Activated CD4-positive, alpha-beta T cell treated with anti-CD3 and anti-CD28 coated beads, Interleukin-2, amount 10 ng/mL, durations not matched to agents 24 days and 14 days (primary cell): ENCODE measurements around the gene PNLIPRP3. TPM values are rescaled to one million over a fixed set of nuclear protein-coding genes. Genes with fewer than 3 reads are reported as not detected.
"Not testable (repeated sequence)": the region's sequence is repeated elsewhere in the genome, so short reads cannot be mapped to it uniquely, and the experiment has no call there.

Experiments used
- DNase-seq: peaks from one replicate; pipeline ENCODE4 v3.0.0; 2022
- H3K27ac Mint-ChIP-seq: one replicate; pipeline ENCODE4 v1.8.0; 2022; ENCODE audit warnings: mild to moderate bottlenecking, mixed read lengths
- H3K27me3 Mint-ChIP-seq: one replicate; pipeline ENCODE4 v1.8.0; 2022; ENCODE audit warnings: mixed read lengths
- H3K36me3 Mint-ChIP-seq: one replicate; pipeline ENCODE4 v1.8.0; 2022; ENCODE audit warnings: low read depth, mild to moderate bottlenecking, mixed read lengths
- H3K4me1 Mint-ChIP-seq: one replicate; pipeline ENCODE4 v1.8.0; 2021; ENCODE audit warnings: mixed read lengths
- H3K4me3 Mint-ChIP-seq: one replicate; pipeline ENCODE4 v1.8.0; 2022; ENCODE audit warnings: mild to moderate bottlenecking, moderate library complexity, mixed read lengths
- H3K9me3 Mint-ChIP-seq: one replicate; pipeline ENCODE4 v1.8.0; 2021; ENCODE audit warnings: mixed read lengths
- intact Hi-C: fragments of 100-400 bp; cut with micrococcal nuclease; formaldehyde crosslinking; loops from one replicate; pipeline ENCODE4 v1.15.1; 2023
- total RNA-seq: library from RNA; stranded (reverse); gene quantifications from 2 replicates; pipeline ENCODE4 v1.2.3, GENCODE V29; 2022

Gene PNLIPRP3
- not detected in 2 replicates for total RNA-seq

DNA sequence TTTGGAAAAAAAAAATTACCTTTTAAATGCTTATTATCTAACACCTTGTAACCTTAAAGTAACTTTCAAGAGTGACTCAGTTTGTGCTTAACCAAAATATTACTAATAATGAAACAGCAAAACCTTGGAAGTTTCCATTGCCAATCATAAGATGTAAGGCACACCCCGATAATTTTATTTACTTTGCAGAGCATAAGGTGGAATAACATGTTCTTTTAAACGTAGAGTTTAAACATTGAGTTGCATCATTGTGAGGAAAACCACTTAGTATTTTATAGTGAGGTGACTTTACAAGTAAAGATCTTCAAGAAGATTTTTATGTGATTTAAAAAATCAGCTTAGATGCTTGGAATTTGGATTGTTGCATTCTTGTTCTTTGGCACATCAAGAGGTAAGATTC is at the start of gene PNLIPRP3:
Gene PNLIPRP3 (plus strand): TSS at position 177 of the 400 bp plus-strand sequence. CDS start 166 bp downstream, at position 343.
- Mint-ChIP-seq H3K36me3 (no peaks in the 10 kb centered on the region), H3K27me3 (no peaks in the 10 kb centered on the region), H3K4me3 (no peak within 1 kb of the TSS), H3K9me3 (no peaks in the 10 kb centered on the region), H3K4me1 (no peaks in the 10 kb centered on the region), H3K27ac (no peak within 1 kb of the TSS)
- intact Hi-C loops, result no loop called here
- no peak for DNase-seq

DNA sequence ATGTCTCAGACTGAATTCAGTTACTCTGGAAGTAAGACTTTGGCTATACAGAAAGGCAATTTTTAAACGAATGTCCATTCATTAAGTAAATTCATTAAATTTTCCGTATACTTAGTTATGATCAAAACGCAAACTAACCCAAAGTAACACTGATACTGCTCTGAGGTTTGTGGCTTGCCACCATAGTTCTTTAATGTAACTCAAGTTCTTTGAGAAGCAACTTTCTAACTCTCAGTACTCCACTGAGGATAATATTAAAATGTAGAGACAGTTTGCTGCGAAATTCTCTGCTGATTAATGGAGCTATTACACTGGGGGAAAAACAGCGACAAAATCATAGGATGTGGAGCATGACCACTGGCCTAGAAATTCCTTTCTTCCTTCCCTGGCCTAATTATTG is 45.4 kb upstream of the PNLIPRP3 start:
- H3K27ac Mint-ChIP-seq, result no peak overlapping the region
- H3K4me1 Mint-ChIP-seq, result no peaks in the 10 kb centered on the region
- H3K27me3 Mint-ChIP-seq, result no peaks in the 10 kb centered on the region
- no peaks in the 10 kb centered on the region for H3K9me3 Mint-ChIP-seq
- intact Hi-C loops, result no loop called here
- DNase-seq, result no peak
- no peak overlapping the region for H3K4me3 Mint-ChIP-seq
- H3K36me3 Mint-ChIP-seq, result no peaks in the 10 kb centered on the region

DNA sequence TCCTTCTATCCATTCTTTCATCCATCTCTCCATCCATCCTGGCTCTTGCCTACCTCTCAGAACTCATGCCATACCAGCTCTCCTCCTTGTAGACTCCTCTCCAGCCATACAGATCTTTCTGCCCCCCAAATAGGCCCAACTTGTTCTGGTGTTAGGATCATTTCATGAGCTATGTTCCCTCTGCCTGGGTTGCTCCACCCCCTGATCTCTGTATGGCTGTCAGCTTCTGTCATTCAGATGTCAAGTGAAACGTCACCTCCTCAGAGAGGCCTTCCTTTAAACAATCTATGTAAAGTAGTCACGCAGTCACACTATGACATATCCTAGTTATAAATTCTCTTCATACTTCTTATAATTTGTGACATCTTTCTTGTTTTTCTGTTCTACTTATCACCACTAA is 42.3 kb upstream of the PNLIPRP3 start:
- Mint-ChIP-seq H3K27me3 (no peaks in the 10 kb centered on the region), H3K36me3 (no peaks in the 10 kb centered on the region), H3K4me1 (no peaks in the 10 kb centered on the region), H3K9me3 (no peaks in the 10 kb centered on the region), H3K4me3 (no peak overlapping the region), H3K27ac (no peak overlapping the region)
- intact Hi-C loops, result loop anchor here (5.0 kb wide), 1 partner anchor 1213 kb away; no protein-coding TSS in a partner anchor
- no peak for DNase-seq

DNA sequence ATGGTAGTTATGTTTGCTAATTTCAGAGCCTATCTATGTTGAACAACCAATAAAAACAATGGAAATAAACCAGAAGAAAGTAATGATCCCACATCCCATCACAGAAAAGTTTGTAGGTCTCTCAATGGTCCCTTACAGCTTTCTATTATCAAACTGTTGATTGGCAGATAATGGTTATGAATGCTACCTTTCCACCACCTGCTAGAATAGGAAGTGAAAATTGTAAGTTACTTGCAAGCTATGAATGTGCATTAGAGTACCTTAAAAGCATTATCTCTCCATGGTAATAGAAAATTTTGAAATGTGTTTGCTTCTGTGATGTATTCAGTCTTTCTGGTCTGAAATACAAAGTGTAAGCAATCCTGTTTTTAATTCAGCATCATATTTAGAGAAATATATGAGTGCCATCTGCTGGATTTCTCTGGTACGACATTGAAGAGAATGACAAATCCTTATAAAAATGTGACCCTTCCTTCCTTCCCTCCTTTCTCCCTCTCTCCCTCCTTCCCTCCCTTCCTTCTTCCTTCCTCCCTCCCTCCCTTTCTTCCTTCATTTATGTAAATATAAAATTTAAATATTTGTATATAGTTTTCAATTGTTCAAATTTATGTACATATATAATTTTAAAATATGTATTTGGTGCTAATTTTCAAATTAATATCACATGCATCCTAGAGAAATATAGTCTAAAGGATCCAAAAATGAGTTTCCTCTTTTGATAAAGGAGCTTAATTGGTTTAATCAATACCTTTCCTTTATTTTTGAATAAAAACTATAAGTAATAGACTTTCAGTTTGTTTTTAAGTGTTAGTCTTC is 41.4 kb upstream of the PNLIPRP3 start:
- Mint-ChIP-seq H3K27ac (no peak overlapping the region), H3K4me1 (no peaks in the 10 kb centered on the region), H3K36me3 (no peaks in the 10 kb centered on the region), H3K4me3 (no peak overlapping the region), H3K27me3 (no peaks in the 10 kb centered on the region), H3K9me3 (no peaks in the 10 kb centered on the region)
- intact Hi-C loops, result loop anchor here (2.0 to 5.0 kb wide), 2 partner anchors 1031 to 1214 kb away; no protein-coding TSS in a partner anchor
- no peak for DNase-seq

DNA sequence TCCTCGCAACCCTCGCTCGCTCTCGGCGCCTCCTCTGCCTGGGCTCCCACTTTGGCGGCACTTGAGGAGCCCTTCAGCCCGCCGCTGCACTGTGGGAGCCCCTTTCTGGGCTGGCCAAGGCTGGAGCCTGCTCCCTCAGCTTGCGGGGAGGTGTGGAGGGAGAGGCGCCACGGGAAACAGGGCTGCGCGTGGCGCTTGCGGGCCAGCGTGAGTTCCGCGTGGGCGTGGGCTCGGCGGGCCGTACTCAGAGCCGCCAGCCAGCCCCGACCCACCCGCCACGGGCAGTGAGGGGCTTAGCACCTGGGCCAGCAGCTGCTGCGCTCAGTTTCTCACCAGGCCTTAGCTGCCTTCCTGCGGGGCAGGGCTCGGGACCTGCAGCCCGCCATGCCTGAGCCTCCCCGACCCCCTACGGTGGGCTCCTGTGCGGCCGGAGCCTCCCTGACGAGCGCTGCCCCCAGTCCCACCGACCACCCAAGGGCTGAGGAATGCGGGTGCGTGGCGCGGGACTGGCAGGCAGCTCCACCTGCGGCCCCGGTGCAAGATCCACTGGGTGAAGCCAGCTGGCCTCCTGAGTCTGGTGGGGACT is 34.3 kb upstream of the PNLIPRP3 start:
- intact Hi-C loops, H3K4me3 Mint-ChIP-seq, H3K27me3 Mint-ChIP-seq, H3K27ac Mint-ChIP-seq, H3K4me1 Mint-ChIP-seq, H3K9me3 Mint-ChIP-seq, H3K36me3 Mint-ChIP-seq, DNase-seq: not testable (repeated sequence)

DNA sequence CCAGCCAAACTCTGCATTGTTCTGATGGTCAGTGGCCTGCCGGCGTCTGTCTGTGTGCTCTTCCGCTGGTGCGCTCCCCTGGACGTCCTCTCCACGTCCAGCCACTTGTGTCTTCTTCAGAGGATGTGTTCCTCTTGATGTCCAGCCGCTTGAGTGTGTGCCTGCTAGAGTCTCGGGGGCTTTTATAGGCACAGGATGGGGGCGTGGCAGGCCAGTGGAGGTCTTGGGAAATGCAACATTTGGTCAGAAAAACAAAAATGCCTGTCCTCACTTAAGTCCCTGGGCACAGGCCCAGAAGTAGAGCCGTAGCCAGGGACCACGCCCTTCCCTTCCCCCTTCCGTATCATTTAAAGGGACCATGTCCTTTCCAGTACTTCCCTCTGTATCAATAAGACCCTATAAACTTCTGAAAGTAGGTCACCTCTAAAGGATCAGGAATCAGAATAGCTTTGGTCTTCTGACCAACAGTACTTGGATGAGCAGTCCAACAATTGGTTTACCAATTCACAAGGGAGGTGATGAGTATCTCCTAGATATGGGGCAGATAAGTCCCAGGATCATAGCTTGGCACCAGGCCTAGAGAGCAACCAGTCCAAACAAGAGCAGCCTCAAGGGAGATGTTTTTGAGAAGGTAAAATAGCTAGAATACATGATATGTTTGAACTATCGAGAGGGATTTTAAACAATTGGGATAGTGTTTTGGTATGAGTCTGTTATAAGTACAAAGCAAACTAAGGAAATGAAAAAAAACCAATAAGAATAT is 32.2 kb upstream of the PNLIPRP3 start:
- no peak for DNase-seq
- Mint-ChIP-seq H3K27ac (no peak overlapping the region), H3K9me3 (no peaks in the 10 kb centered on the region), H3K4me3 (no peak overlapping the region), H3K36me3 (no peaks in the 10 kb centered on the region), H3K4me1 (no peaks in the 10 kb centered on the region), H3K27me3 (no peaks in the 10 kb centered on the region)
- intact Hi-C loops, result no loop called here

DNA sequence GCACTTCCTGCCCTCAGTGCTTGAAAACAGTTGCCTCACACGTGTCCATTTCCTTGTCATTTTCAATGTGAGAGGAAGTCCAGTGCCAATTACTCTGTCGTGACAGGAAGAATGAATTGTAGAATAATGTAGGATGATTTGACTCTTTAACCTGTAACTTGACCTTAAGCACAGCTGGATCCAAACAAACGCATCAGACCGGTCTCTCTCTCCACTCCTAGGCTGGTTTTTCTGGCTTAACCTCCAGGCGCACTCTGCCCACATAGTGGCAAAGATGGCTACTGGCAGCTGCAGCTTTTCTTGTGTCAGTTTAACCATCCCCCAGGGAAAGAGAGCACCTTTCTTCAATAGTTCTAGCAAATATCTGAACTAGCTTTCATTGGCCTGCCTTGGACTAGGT is 29.4 kb upstream of the PNLIPRP3 start:
- Mint-ChIP-seq H3K4me1 (no peaks in the 10 kb centered on the region), H3K36me3 (no peaks in the 10 kb centered on the region), H3K27me3 (no peaks in the 10 kb centered on the region), H3K4me3 (no peak overlapping the region), H3K27ac (no peak overlapping the region), H3K9me3 (no peaks in the 10 kb centered on the region)
- no peak for DNase-seq
- intact Hi-C loops, result no loop called here

DNA sequence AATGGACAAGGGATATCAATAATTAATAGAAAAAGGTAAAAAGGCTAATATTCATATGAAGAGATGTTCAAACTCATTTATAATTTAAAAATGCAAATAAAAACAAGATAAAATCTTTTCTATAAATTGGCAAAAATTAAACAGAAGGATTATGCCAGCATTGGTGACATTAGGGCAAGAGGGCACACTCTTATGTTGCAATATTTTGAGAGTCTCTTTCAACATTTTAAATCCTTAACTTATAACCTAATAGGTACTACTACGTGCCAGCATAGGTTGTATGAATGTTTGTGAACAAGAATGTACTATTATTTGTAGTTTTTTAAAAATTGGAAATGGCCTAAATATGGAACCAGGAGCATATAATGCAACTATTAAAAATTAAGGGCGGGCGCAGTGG is 24.8 kb upstream of the PNLIPRP3 start:
- DNase-seq, result no peak
- no peaks in the 10 kb centered on the region for H3K9me3 Mint-ChIP-seq
- intact Hi-C loops, result no loop called here
- H3K4me1 Mint-ChIP-seq, result no peaks in the 10 kb centered on the region
- no peak overlapping the region for H3K27ac Mint-ChIP-seq
- H3K27me3 Mint-ChIP-seq, result no peaks in the 10 kb centered on the region
- no peak overlapping the region for H3K4me3 Mint-ChIP-seq
- no peaks in the 10 kb centered on the region for H3K36me3 Mint-ChIP-seq

DNA sequence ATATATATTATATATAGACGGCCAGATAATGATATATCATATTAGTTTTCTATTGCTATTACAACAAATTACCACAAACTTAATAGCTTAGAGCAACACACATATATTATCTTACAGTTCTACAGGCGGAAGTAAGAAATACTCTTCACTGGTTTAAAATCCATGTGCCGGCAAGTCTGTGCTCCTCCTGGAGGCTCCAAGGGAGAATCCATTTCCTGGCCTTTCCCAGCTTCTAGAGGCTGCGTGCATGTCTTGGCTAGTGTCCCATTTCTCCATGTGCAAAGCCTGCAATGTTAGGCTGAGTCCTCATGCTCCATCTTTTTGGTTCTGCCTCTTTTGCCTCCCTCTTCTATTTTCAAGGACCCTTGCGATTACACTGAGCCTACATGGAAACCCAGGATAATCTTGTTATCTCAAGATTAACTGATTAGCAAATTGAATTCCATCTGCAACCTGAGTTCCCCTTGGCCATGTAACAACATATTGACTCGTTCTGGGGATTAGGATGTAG is 23.9 kb upstream of the PNLIPRP3 start:
- Mint-ChIP-seq H3K27ac (no peak overlapping the region), H3K36me3 (no peaks in the 10 kb centered on the region), H3K4me1 (no peaks in the 10 kb centered on the region), H3K4me3 (no peak overlapping the region), H3K9me3 (no peaks in the 10 kb centered on the region), H3K27me3 (no peaks in the 10 kb centered on the region)
- intact Hi-C loops, result no loop called here
- DNase-seq, result no peak

DNA sequence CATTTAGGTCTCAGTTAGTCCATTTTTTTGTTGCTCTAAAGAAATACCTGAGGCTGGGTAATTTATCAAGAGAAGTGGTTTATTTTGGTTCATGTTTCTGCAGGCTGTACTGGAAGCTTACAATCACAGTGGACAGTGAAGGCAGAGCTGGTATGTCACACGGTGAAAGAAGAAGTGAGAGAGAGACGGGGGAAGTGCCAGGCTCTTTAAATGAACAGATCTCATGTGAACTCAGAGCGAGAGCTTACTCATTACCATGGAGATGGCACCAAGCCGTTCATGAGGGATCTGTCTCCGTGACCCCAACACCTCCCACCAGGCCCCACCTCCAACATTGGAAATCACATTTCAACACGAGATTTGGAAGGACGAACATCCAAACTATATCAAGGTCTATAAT is 18.9 kb upstream of the PNLIPRP3 start:
- Mint-ChIP-seq H3K4me1 (no peaks in the 10 kb centered on the region), H3K27ac (no peak overlapping the region), H3K4me3 (no peak overlapping the region), H3K36me3 (no peaks in the 10 kb centered on the region), H3K9me3 (no peaks in the 10 kb centered on the region), H3K27me3 (no peaks in the 10 kb centered on the region)
- no peak for DNase-seq
- intact Hi-C loops, result no loop called here

DNA sequence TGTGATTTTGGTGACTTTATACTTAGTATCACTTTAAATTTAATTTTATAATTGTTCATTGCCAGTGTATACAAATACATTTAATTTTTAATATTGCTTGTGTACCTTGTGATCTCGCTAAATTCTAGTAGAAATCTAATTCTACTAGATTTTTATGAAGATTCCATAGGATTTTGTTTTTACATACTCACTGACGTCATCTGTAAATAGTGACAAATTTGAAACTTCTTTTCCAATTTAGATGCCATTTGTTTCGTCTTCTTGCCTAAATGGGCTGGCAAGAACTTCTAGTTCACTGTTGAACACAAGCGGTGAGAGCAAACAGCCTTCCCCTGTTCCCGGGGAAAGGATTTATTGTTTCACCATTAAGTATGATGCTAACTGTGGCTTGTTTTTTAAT is 17.3 kb upstream of the PNLIPRP3 start:
- Mint-ChIP-seq H3K27ac (no peak overlapping the region), H3K4me3 (no peak overlapping the region), H3K36me3 (no peaks in the 10 kb centered on the region), H3K4me1 (no peaks in the 10 kb centered on the region), H3K27me3 (no peaks in the 10 kb centered on the region), H3K9me3 (no peaks in the 10 kb centered on the region)
- intact Hi-C loops, result no loop called here
- DNase-seq, result no peak

DNA sequence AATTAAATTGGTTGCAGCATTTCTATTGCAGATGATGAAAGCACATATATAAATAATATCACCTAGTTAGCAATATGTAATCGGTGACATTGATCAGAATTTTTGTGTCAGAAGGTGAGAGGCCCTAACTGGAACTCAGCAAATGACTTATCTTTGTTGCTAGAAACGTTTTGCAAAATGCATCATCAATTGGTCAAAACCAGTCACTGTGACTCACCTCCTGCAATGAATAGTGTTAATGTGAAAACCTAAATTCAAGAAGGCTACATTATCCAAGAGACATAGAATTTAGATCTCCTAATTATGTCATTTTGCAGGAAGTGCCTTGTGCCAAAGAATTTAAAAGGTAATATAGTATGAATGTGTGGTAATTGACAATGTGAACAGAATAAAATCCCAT is 9.8 kb upstream of the PNLIPRP3 start:
- intact Hi-C loops, result no loop called here
- DNase-seq, result no peak
- H3K4me3 Mint-ChIP-seq, result no peak overlapping the region
- no peaks in the 10 kb centered on the region for H3K9me3 Mint-ChIP-seq
- no peak overlapping the region for H3K27ac Mint-ChIP-seq
- no peaks in the 10 kb centered on the region for H3K4me1 Mint-ChIP-seq
- no peaks in the 10 kb centered on the region for H3K27me3 Mint-ChIP-seq
- H3K36me3 Mint-ChIP-seq, result no peaks in the 10 kb centered on the region

DNA sequence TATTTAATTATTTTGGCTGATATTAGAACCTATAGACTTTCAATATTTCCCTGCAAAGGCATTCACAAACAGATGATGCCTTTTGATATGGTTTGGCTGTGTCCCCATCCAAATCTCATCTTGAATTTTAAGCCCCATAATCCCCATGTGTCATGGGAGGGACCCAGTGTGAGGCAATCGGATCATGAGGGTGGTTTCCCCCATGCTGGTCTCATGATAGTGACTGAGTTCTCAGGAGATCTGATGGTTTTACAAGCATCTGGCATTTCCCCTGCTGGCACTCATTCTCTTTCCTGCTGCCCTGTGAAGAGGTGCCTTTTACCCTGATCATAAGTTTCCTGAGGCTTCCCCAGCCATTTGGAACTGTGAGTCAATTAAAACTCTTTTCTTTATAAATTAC is 9.3 kb upstream of the PNLIPRP3 start:
- Mint-ChIP-seq H3K4me3 (no peak overlapping the region), H3K27me3 (no peaks in the 10 kb centered on the region), H3K36me3 (no peaks in the 10 kb centered on the region), H3K4me1 (no peaks in the 10 kb centered on the region), H3K27ac (no peak overlapping the region), H3K9me3 (no peaks in the 10 kb centered on the region)
- intact Hi-C loops, result no loop called here
- no peak for DNase-seq

DNA sequence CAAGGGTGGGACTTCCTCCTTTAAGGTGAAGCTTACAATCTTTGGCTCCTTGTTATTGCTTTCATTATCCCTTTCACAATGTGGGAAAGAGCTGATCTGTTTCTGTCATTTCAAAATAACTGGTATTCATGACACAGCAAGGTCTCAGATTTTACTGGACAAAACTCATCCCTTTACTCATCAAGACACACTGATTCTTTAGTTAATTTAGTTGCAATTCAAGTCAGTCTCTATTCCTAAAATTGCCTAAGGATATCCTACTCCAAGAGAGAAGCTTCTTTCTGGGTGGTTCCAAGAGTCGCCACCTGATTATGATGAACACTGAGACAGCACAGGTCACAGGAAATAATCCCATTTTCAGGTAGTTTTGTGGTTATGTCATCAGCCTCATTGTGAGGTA is 5.8 kb upstream of the PNLIPRP3 start:
- intact Hi-C loops, result no loop called here
- Mint-ChIP-seq H3K27ac (no peak overlapping the region), H3K4me3 (no peak overlapping the region), H3K9me3 (no peaks in the 10 kb centered on the region), H3K36me3 (no peaks in the 10 kb centered on the region), H3K27me3 (no peaks in the 10 kb centered on the region), H3K4me1 (no peaks in the 10 kb centered on the region)
- no peak for DNase-seq
